Sigmoid colon (tissue), 4 donors: ENCODE data around the gene SPDYA.

Source experiments
- EP300 ChIP-seq, 4 donors: sonication (generic); formaldehyde crosslinking; IDR thresholded peaks; one replicate each; pipeline ENCODE4 v1.6.1; 2017; ENCODE audit warnings: antibody characterized with exemption in 4 of 4
- POLR2A ChIP-seq, 2 donors: fragments of 450-650 bp; IDR thresholded peaks; one replicate each; pipeline ENCODE4 v1.6.1; 2016; ENCODE audit warnings: antibody characterized with exemption in 2 of 2, mild to moderate bottlenecking in 2 of 2, moderate library complexity in 2 of 2
- POLR2AphosphoS5 ChIP-seq, 4 donors: sonication (generic); formaldehyde crosslinking; IDR thresholded peaks; one replicate each; pipeline ENCODE4 v1.6.1; 2017; ENCODE audit warnings: antibody characterized with exemption in 4 of 4
- TF ChIP-seq, protein P1 (sequence below), 4 experiments: fragments of 450-650 bp in 3 of 4; fragments of 200-600 bp in 1 of 4; IDR thresholded peaks; one replicate each; pipeline ENCODE4 v1.5.1; 2016 to 2019; ENCODE audit warnings: antibody characterized with exemption in 4 of 4, mild to moderate bottlenecking in 3 of 4, moderate library complexity in 2 of 4

DNA sequence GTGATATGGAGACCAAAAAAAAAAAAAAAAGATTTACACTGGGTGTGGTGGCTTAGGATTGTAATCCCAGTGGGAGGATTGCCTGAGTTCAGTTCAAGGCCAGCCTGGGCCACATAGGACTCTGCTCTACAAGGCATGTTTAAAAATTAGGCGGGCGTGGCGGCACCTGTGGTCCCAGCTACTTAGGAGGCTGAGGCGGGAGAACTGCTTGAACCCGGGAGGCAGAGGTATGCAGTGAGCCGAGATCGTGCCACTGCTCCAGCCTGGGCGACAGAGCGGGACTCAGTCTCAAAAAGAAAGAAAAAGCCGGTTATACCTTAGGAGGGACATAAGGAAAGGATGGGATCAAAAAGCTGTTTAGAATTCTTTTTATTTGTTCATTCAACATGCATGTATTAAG is 707 bp upstream of the SPDYA start:
- TF ChIP-seq, protein P1, sequence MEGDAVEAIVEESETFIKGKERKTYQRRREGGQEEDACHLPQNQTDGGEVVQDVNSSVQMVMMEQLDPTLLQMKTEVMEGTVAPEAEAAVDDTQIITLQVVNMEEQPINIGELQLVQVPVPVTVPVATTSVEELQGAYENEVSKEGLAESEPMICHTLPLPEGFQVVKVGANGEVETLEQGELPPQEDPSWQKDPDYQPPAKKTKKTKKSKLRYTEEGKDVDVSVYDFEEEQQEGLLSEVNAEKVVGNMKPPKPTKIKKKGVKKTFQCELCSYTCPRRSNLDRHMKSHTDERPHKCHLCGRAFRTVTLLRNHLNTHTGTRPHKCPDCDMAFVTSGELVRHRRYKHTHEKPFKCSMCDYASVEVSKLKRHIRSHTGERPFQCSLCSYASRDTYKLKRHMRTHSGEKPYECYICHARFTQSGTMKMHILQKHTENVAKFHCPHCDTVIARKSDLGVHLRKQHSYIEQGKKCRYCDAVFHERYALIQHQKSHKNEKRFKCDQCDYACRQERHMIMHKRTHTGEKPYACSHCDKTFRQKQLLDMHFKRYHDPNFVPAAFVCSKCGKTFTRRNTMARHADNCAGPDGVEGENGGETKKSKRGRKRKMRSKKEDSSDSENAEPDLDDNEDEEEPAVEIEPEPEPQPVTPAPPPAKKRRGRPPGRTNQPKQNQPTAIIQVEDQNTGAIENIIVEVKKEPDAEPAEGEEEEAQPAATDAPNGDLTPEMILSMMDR (IDR thresholded peaks at IDR 0.05), result no peak
- TF ChIP-seq POLR2AphosphoS5 (IDR thresholded peaks at IDR 0.05) (no peak), POLR2A (IDR thresholded peaks at IDR 0.05) (no peak), EP300 (IDR thresholded peaks at IDR 0.05) (no peak)
